ENCODE data around the gene GRAMD1A.
"Not testable (repeated sequence)": the region's sequence is repeated elsewhere in the genome, so short reads cannot be mapped to it uniquely, and the experiment has no call there.

GRAMD1A gene

GRCh38 chr19:34997071-34997617 lies 3.0 kb upstream of the GRAMD1A start:
- no peak overlapping the region for H3K4me3 ChIP-seq (ENCODE audit: low read length)
- H3K4me1 ChIP-seq (ENCODE audit: insufficient read depth, low read length), result peaks cover 20% of the 10 kb centered on the region
- H3K27ac ChIP-seq (ENCODE audit: low read length), result peak overlapping the region; percentile 67
- no peaks in the 10 kb centered on the region; the same call in 1 of the 2 replicates for H3K9me3 ChIP-seq (ENCODE audit: insufficient read depth, low read depth, low read length)
- peak overlapping the region; percentile 53; the same call in 1 of the 2 replicates for H3K9ac ChIP-seq (ENCODE audit: low read depth, low read length)
- H3K27me3 ChIP-seq (ENCODE audit: insufficient read depth, low read length), result no peaks in the 10 kb centered on the region
- H3K36me3 ChIP-seq (ENCODE audit: insufficient read depth, low read depth, low read length), result peaks cover 9% of the 10 kb centered on the region

- Histone ChIP-seq H3K4me1 (ENCODE audit: insufficient read depth, low read length) (peaks cover 25% of the 10 kb centered on the region), H3K36me3 (ENCODE audit: insufficient read depth, low read depth, low read length) (peaks cover 13% of the 10 kb centered on the region)
- not testable (repeated sequence) for H3K9me3 ChIP-seq (ENCODE audit: insufficient read depth, low read depth, low read length); H3K27me3 ChIP-seq (ENCODE audit: insufficient read depth, low read length); H3K9ac ChIP-seq (ENCODE audit: low read depth, low read length); H3K4me3 ChIP-seq (ENCODE audit: low read length); H3K27ac ChIP-seq (ENCODE audit: low read length)
Measured at GRCh38 chr19:34998224-34998623, 1.9 kb upstream of the GRAMD1A start.

- Histone ChIP-seq H3K4me3 (ENCODE audit: low read length) (peak overlapping the region; percentile 94), H3K36me3 (ENCODE audit: insufficient read depth, low read depth, low read length) (peaks cover 19% of the 10 kb centered on the region), H3K9me3 (ENCODE audit: insufficient read depth, low read depth, low read length) (no peaks in the 10 kb centered on the region; the same call in 1 of the 2 replicates), H3K4me1 (ENCODE audit: insufficient read depth, low read length) (peaks cover 25% of the 10 kb centered on the region), H3K27ac (ENCODE audit: low read length) (peak overlapping the region; percentile 89), H3K27me3 (ENCODE audit: insufficient read depth, low read length) (no peaks in the 10 kb centered on the region), H3K9ac (ENCODE audit: low read depth, low read length) (peak overlapping the region; percentile 97)
Measured at GRCh38 chr19:34998777-34999497, 1.2 kb upstream of the GRAMD1A start.

GRCh38 chr19:35000338-35000646 lies 169 bp downstream of the GRAMD1A start:
- Histone ChIP-seq H3K9me3 (ENCODE audit: insufficient read depth, low read depth, low read length) (no peaks in the 10 kb centered on the region; the same call in 1 of the 2 replicates), H3K27ac (ENCODE audit: low read length) (no peak overlapping the region), H3K4me3 (ENCODE audit: low read length) (peak overlapping the region; percentile 100; the same call in 1 of the 2 replicates), H3K4me1 (ENCODE audit: insufficient read depth, low read length) (peaks cover 25% of the 10 kb centered on the region), H3K36me3 (ENCODE audit: insufficient read depth, low read depth, low read length) (peaks cover 29% of the 10 kb centered on the region), H3K9ac (ENCODE audit: low read depth, low read length) (peak overlapping the region; percentile 99; the same call in 1 of the 2 replicates), H3K27me3 (ENCODE audit: insufficient read depth, low read length) (no peaks in the 10 kb centered on the region)

- Histone ChIP-seq H3K36me3 (ENCODE audit: insufficient read depth, low read depth, low read length) (peaks cover 35% of the 10 kb centered on the region), H3K4me1 (ENCODE audit: insufficient read depth, low read length) (peaks cover 25% of the 10 kb centered on the region), H3K9ac (ENCODE audit: low read depth, low read length) (peak overlapping the region; percentile 99), H3K27me3 (ENCODE audit: insufficient read depth, low read length) (no peaks in the 10 kb centered on the region), H3K27ac (ENCODE audit: low read length) (peak overlapping the region; percentile 68), H3K4me3 (ENCODE audit: low read length) (peak overlapping the region; percentile 100), H3K9me3 (ENCODE audit: insufficient read depth, low read depth, low read length) (no peaks in the 10 kb centered on the region)
Measured at GRCh38 chr19:35000647-35001501, 751 bp downstream of the GRAMD1A start.

GRCh38 chr19:35002037-35002535 lies 2.0 kb downstream of the GRAMD1A start:
- Histone ChIP-seq H3K4me1 (ENCODE audit: insufficient read depth, low read length) (peaks cover 19% of the 10 kb centered on the region), H3K9ac (ENCODE audit: low read depth, low read length) (peak overlapping the region; percentile 99; the same call in 1 of the 2 replicates), H3K4me3 (ENCODE audit: low read length) (peak overlapping the region; percentile 100)

GRCh38 chr19:35004517-35005255 lies 4.6 kb downstream of the GRAMD1A start:
- H3K36me3 ChIP-seq (ENCODE audit: insufficient read depth, low read depth, low read length), result peaks cover 59% of the 10 kb centered on the region
- peaks cover 10% of the 10 kb centered on the region for H3K4me1 ChIP-seq (ENCODE audit: insufficient read depth, low read length)
- H3K27me3 ChIP-seq (ENCODE audit: insufficient read depth, low read length), result no peaks in the 10 kb centered on the region
- H3K9me3 ChIP-seq (ENCODE audit: insufficient read depth, low read depth, low read length), result no peaks in the 10 kb centered on the region
- H3K9ac ChIP-seq (ENCODE audit: low read depth, low read length), result no peak overlapping the region
- H3K4me3 ChIP-seq (ENCODE audit: low read length), result no peak overlapping the region
- H3K27ac ChIP-seq (ENCODE audit: low read length), result no peak overlapping the region

More at GRCh38 chr19:35002037-35002535, 2.0 kb downstream of the GRAMD1A start:
- peaks cover 47% of the 10 kb centered on the region for H3K36me3 ChIP-seq (ENCODE audit: insufficient read depth, low read depth, low read length)
- no peak overlapping the region for H3K27ac ChIP-seq (ENCODE audit: low read length)
- H3K9me3 ChIP-seq (ENCODE audit: insufficient read depth, low read depth, low read length), result no peaks in the 10 kb centered on the region
- H3K27me3 ChIP-seq (ENCODE audit: insufficient read depth, low read length), result no peaks in the 10 kb centered on the region

GRCh38 chr19:35005256-35005977 lies 5.3 kb downstream of the GRAMD1A start:
- Histone ChIP-seq H3K27me3 (ENCODE audit: insufficient read depth, low read length) (no peaks in the 10 kb centered on the region), H3K36me3 (ENCODE audit: insufficient read depth, low read depth, low read length) (peaks cover 66% of the 10 kb centered on the region), H3K4me1 (ENCODE audit: insufficient read depth, low read length) (peaks cover 10% of the 10 kb centered on the region), H3K9ac (ENCODE audit: low read depth, low read length) (no peak overlapping the region), H3K9me3 (ENCODE audit: insufficient read depth, low read depth, low read length) (no peaks in the 10 kb centered on the region), H3K4me3 (ENCODE audit: low read length) (no peak overlapping the region), H3K27ac (ENCODE audit: low read length) (no peak overlapping the region)

- H3K4me1 ChIP-seq (ENCODE audit: insufficient read depth, low read length); H3K9me3 ChIP-seq (ENCODE audit: insufficient read depth, low read depth, low read length); H3K4me3 ChIP-seq (ENCODE audit: low read length); H3K27ac ChIP-seq (ENCODE audit: low read length); H3K9ac ChIP-seq (ENCODE audit: low read depth, low read length); H3K27me3 ChIP-seq (ENCODE audit: insufficient read depth, low read length): not testable (repeated sequence)
- H3K36me3 ChIP-seq (ENCODE audit: insufficient read depth, low read depth, low read length), result peaks cover 72% of the 10 kb centered on the region
Measured at GRCh38 chr19:35006007-35006341, 5.9 kb downstream of the GRAMD1A start.

GRCh38 chr19:35006342-35006998 lies 6.3 kb downstream of the GRAMD1A start:
- Histone ChIP-seq H3K4me3 (ENCODE audit: low read length) (no peak overlapping the region), H3K4me1 (ENCODE audit: insufficient read depth, low read length) (peaks cover 10% of the 10 kb centered on the region), H3K36me3 (ENCODE audit: insufficient read depth, low read depth, low read length) (peaks cover 73% of the 10 kb centered on the region), H3K9ac (ENCODE audit: low read depth, low read length) (no peak overlapping the region), H3K27ac (ENCODE audit: low read length) (no peak overlapping the region), H3K9me3 (ENCODE audit: insufficient read depth, low read depth, low read length) (no peaks in the 10 kb centered on the region), H3K27me3 (ENCODE audit: insufficient read depth, low read length) (no peaks in the 10 kb centered on the region)

Measured in iPS-20b (cell line).